HL-60 (cell line): Measurements from ENCODE around the gene PRKAR1B.
A peak's percentile ranks its signal among the peaks of the same experiment; 100 is the strongest.

Source experiments
- DNase-seq, 2 experiments: peaks; one replicate each; pipeline ENCODE4 v3.0.0-alpha.2; 2010 to 2020; ENCODE audit warnings: low read depth in 1 of 2, low spot score in 1 of 2
- H3K27ac ChIP-seq: fragments of 250-450 bp; sonication (Bioruptor Pico); replicated peaks from 2 replicates; pipeline ENCODE4 v1.5.1; 2020; ENCODE audit warnings: mild to moderate bottlenecking, moderate library complexity
- H3K27me3 ChIP-seq: fragments of 250-450 bp; sonication (Bioruptor Pico); 2 replicates; pipeline ENCODE4 v1.5.1; 2021; ENCODE audit warnings: mild to moderate bottlenecking, moderate library complexity; ENCODE audit not compliant: insufficient read depth, poor library complexity, severe bottlenecking
- H3K4me3 ChIP-seq: replicated peaks from 2 replicates; pipeline ENCODE4 v1.5.1; 2011; ENCODE audit warnings: mild to moderate bottlenecking, control low read depth, low read length; ENCODE audit not compliant: insufficient read depth
- CTCF ChIP-seq: IDR thresholded peaks from one replicate; pipeline ENCODE4 v1.5.1; 2011; ENCODE audit warnings: low read length, control low read depth, inconsistent platforms; ENCODE audit not compliant: insufficient read depth
- GABPA ChIP-seq: IDR thresholded peaks from 2 replicates; pipeline ENCODE4 v1.6.1; 2012; ENCODE audit warnings: low read depth
- POLR2AphosphoS5 ChIP-seq: IDR thresholded peaks from 2 replicates; pipeline ENCODE4 v1.6.1; 2012; ENCODE audit warnings: low read depth
- SPI1 ChIP-seq: IDR thresholded peaks from 2 replicates; pipeline ENCODE4 v1.6.1; 2012; ENCODE audit warnings: low read depth, mild to moderate bottlenecking, borderline replicate concordance
- TF ChIP-seq, protein P1 (sequence below): IDR thresholded peaks from 2 replicates; pipeline ENCODE4 v1.6.1; 2012; ENCODE audit warnings: low read depth; ENCODE audit not compliant: insufficient replicate concordance

Gene PRKAR1B

GRCh38 chr7:594212-594913, 132.7 kb downstream of the PRKAR1B start:
- Histone ChIP-seq H3K27me3 (no peaks in the 10 kb centered on the region), H3K4me3 (no peak overlapping the region), H3K27ac (no peak overlapping the region)
- TF ChIP-seq POLR2AphosphoS5 (no peak), SPI1 (no peak), CTCF (no peak), GABPA (no peak)
- TF ChIP-seq, protein P1, sequence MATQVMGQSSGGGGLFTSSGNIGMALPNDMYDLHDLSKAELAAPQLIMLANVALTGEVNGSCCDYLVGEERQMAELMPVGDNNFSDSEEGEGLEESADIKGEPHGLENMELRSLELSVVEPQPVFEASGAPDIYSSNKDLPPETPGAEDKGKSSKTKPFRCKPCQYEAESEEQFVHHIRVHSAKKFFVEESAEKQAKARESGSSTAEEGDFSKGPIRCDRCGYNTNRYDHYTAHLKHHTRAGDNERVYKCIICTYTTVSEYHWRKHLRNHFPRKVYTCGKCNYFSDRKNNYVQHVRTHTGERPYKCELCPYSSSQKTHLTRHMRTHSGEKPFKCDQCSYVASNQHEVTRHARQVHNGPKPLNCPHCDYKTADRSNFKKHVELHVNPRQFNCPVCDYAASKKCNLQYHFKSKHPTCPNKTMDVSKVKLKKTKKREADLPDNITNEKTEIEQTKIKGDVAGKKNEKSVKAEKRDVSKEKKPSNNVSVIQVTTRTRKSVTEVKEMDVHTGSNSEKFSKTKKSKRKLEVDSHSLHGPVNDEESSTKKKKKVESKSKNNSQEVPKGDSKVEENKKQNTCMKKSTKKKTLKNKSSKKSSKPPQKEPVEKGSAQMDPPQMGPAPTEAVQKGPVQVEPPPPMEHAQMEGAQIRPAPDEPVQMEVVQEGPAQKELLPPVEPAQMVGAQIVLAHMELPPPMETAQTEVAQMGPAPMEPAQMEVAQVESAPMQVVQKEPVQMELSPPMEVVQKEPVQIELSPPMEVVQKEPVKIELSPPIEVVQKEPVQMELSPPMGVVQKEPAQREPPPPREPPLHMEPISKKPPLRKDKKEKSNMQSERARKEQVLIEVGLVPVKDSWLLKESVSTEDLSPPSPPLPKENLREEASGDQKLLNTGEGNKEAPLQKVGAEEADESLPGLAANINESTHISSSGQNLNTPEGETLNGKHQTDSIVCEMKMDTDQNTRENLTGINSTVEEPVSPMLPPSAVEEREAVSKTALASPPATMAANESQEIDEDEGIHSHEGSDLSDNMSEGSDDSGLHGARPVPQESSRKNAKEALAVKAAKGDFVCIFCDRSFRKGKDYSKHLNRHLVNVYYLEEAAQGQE: no peak
- no peak for DNase-seq

DNA sequence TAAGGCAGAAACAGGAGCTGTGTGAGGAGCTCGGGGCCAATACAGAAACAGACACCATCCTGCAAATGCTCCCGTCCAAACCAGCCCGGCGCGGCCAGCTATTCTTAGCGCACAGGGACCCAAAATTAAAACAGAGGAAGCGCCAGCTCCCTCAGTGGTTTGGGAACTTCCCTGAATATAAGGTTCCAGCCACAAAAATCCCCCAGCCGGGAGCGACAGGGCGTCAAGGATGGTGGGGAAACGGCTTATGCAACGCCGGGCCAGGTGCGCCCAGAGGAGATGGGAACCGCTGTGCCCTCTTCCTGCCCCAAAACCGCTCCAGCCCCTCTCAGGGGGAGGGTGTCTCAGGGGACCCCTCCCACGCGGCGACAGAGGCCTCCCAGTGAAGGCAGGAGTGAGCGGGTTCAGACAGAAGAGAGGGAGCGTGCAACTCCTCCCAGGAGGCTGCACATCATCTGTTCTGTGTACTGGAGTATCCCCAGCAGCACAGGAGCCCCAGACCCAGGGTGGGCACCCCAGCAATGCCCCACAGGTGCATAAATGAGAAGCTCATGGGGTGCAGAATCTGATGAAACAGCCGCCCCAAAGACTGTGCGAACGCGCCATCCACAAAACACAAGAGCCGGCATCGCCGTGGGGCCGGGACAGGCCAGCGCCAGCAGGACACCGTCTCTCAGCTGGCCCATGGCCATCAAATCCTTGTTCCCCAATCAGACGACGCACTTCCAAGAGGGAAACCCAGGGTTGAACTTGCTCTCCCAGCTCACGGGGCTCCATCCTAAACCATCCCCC, 133.6 kb downstream of the PRKAR1B start:
- DNase-seq: peak; percentile 54 to 79
- peak; percentile 50; the same call in 1 of the 2 replicates for TF ChIP-seq SPI1
- no peak for TF ChIP-seq CTCF
- peak; percentile 94 for TF ChIP-seq POLR2AphosphoS5
- Histone ChIP-seq H3K4me3 (no peak overlapping the region), H3K27ac (no peak overlapping the region), H3K27me3 (no peaks in the 10 kb centered on the region)

GRCh38 chr7:591856-592628, 135.0 kb downstream of the PRKAR1B start:
- no peak for TF ChIP-seq GABPA
- TF ChIP-seq, protein P1: no peak
- no peak for TF ChIP-seq POLR2AphosphoS5
- TF ChIP-seq CTCF: no peak
- TF ChIP-seq SPI1: no peak
- Histone ChIP-seq H3K4me3 (no peak overlapping the region), H3K27ac (no peak overlapping the region), H3K27me3 (no peaks in the 10 kb centered on the region)
- DNase-seq: no peak
